DMS114 treated with DMSO at 0.1 percent for 48 hours (cell line): ENCODE data around the gene CBX2.
"Not testable (repeated sequence)": the region's sequence is repeated elsewhere in the genome, so short reads cannot be mapped to it uniquely, and the experiment has no call there.

Experiments used
- DNase-seq: peaks from one replicate; lab custom pipeline; 2025; ENCODE audit not compliant: unreplicated experiment; lab: John Stamatoyannopoulos, UW

The CBX2 gene

DNA sequence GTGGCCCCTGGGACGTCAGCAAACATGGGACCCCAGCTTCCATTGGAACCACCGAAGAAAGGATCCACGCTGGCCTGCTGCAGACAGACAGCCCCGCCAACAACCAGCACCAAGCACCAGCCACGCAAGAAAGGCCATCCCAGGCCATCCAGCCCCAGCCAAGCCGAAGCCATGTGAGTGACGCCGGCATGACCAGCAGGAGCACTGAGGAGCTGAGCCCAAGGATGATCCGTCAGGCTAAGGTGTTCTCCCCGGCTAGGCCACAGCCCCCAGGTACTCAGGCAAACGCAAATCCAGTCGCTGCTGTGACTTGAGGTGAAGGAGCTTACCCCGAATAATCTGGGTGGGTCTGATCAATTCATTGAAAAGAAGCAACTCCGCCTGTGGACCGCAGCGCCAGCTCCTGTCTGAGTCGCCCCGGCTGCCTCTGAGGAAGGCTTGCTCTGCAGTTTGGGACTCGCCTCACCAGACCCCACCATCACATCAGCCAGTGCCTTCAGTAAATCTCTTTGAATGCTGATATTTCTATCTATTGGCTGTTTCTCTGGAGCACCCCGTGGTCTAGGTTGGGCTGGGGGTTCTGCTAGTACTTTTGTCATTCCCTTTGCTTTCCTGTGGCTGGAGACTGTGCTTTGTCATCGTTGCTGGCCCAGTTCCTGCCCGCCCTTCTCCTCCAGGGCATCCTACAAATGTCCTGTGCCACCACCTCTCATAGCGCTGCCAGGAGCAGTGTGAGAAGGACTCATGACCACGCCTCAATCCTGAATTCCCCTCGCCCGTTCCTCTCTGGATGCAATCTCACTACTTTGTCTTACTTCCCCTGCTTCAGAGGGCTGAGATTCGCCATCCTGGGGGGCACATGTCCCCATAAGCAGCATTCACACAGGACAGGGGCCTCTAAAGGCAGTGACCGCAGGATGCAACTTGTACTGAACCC, 8.1 kb upstream of the CBX2 start:
- DNase-seq: no peak

- no peak for DNase-seq
These were observed 6.7 kb upstream of the CBX2 start for GRCh38 chr17:79771276-79771675.

DNA sequence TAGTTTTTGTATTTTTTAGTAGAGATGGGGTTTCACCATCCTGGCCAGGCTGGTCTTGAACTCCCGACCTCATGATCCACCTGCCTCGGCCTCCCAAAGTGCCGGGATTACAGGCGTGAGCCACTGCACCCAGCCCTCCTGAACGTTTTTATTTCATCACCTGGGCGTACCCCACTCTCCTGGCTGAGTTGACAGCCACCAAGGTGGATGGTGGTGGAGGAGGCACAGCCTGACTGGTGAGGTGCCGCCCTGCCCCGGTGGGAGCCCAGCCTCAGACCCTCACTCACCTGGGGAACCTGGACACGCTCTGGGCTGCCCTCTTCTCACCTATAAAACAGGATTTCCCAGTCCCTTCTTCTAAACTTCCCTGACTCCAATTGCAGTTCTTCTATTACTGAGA, 5.2 kb upstream of the CBX2 start:
- not testable (repeated sequence) for DNase-seq

DNA sequence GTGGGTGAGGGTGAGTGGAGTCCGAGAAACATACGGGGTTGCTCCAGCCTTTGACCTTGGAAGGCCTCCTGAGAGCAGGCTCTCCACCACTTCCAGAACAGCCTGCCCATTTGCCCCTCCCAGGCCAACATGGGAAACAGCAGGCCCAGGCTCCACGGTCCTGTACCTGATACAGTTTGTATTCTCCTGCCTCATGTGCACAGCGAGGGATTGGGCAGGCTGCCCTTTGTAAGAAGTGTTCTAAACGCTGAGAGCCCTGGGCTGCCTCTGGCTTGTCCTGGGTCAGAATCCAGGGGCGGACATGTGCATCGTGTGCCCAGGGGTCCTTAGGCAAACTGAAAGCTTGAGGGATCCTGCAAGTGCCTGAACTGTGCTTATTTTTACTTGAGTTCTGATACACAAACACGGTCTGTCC, 3.4 kb upstream of the CBX2 start:
- no peak for DNase-seq

DNA sequence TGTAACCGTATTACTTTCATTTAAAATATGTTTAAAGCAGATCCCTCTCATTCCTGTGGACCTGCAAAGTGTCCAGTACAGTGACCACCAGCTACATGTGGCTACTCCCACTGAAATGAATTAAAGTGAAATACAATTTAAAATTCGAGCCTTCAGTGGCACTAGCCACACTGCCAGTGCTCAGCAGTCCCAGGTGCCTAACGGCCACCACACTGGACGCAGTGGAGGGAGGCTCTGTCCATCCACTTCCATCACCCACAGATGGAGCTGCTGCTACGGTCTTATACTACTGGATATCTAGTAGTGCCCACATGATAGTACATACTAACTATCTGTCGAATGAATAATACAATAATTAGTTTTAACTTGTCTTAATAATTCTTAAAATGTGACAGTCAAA, 2.3 kb upstream of the CBX2 start:
- no peak for DNase-seq

GRCh38 chr17:79776376-79777119, 1.4 kb upstream of the CBX2 start:
- DNase-seq: no peak

GRCh38 chr17:79777120-79777893, 641 bp upstream of the CBX2 start:
- DNase-seq: no peak

GRCh38 chr17:79778504-79779083, 646 bp downstream of the CBX2 start:
- no peak for DNase-seq

- no peak for DNase-seq
These were observed 1.2 kb downstream of the CBX2 start for GRCh38 chr17:79779084-79779529.

GRCh38 chr17:79779661-79780365, 1.9 kb downstream of the CBX2 start:
- no peak for DNase-seq

- no peak for DNase-seq
These were observed 3.2 kb downstream of the CBX2 start for GRCh38 chr17:79781012-79781650.

- no peak for DNase-seq
These were observed 4.0 kb downstream of the CBX2 start for GRCh38 chr17:79781736-79782575.

GRCh38 chr17:79783891-79784290, 5.9 kb downstream of the CBX2 start:
- DNase-seq: no peak

DNA sequence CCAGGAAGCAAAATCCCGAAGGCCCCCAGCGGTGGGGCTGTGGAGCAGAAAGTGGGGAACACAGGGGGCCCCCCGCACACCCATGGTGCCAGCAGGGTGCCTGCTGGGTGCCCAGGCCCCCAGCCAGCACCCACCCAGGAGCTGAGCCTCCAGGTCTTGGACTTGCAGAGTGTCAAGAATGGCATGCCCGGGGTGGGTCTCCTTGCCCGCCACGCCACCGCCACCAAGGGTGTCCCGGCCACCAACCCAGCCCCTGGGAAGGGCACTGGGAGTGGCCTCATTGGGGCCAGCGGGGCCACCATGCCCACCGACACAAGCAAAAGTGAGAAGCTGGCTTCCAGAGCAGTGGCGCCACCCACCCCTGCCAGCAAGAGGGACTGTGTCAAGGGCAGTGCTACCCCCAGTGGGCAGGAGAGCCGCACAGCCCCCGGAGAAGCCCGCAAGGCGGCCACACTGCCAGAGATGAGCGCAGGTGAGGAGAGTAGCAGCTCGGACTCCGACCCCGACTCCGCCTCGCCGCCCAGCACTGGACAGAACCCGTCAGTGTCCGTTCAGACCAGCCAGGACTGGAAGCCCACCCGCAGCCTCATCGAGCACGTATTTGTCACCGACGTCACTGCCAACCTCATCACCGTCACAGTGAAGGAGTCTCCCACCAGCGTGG, 6.5 kb downstream of the CBX2 start:
- DNase-seq: no peak

GRCh38 chr17:79785017-79785899, 7.3 kb downstream of the CBX2 start:
- DNase-seq: no peak

- DNase-seq: no peak
These were observed 8.2 kb downstream of the CBX2 start for GRCh38 chr17:79785900-79786810.
